ENCODE results near the gene ZFPM1. TPM values are rescaled to one million over a fixed set of nuclear protein-coding genes. Genes with fewer than 3 reads are reported as not detected.

Gene ZFPM1
- total and polyA plus RNA-seq, 2 of the 8 experiments (the other 6 are each of a cell fraction or from before 2014, with no cell fraction given): 0.74 to 4.8 TPM

DNA sequence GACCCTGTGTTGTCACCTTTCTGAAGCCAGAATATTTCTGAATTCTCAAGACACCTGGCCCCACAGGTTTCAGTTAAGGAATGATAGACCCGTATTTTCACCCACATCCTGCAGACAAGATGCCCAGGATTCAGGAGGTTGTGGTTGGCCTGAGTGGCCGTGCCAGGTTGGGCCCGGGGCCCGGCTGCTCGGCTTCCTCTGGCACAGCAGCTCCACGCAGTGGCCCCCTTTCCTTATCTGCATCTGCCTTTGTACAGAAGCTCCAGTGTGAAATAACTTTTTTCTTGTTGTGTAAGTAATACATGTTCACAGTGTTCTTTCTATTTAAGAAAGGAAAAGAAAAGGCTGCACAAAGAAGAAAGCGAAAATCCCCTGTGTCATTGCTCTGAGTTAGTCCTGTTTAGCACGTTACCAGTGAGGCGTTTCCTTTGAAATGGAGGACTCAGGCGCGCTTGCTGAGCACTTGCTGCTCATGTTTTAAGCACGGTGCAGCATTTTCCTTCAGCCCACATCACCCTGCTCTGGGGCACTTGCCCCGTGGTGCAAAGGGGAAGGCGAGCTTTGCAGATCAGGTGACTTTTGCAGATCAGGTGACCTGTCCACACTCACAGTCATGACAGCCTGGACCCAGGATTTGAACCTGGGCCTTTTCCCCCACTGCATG, 130.0 kb downstream of the ZFPM1 start:
- Histone ChIP-seq H3K14ac (ENCODE audit: insufficient read length) (no peak overlapping the region), H3K23ac (ENCODE audit: insufficient read length) (no peak overlapping the region), H2BK5ac (ENCODE audit: low read depth, low read length) (no peak overlapping the region), H4K5ac (ENCODE audit: insufficient read length, low read depth, low read length) (no peak overlapping the region), H3K4ac (replicated peaks; ENCODE audit: insufficient read length, low read depth, low read length) (no peak overlapping the region), H3K4me2 (ENCODE audit: insufficient read depth in 1 of 2, low read depth in 2 of 2, low read length in 2 of 2) (no peak overlapping the region), H3K18ac (ENCODE audit: extremely low read depth, low read length) (no peak overlapping the region), H4K8ac (ENCODE audit: extremely low read depth, insufficient read depth, low read length) (no peak overlapping the region), H3K27ac (ENCODE audit: low read depth, low read length) (no peak overlapping the region), H4K20me1 (replicated peaks in 1 of 2; ENCODE audit: control insufficient read depth in 1 of 2, insufficient read depth in 2 of 2, low read length in 2 of 2) (peaks cover 31 to 38% of the 10 kb centered on the region in 2 experiments), H2BK15ac (ENCODE audit: low read length) (no peak overlapping the region), H3K36me3 (ENCODE audit: control insufficient read depth in 2 of 4, insufficient read depth in 4 of 4, low read length in 3 of 4) (peaks cover 13 to 26% (median 19%) of the 10 kb centered on the region in 4 experiments), H3K79me1 (ENCODE audit: low read depth, low read length) (peaks cover 14% of the 10 kb centered on the region; the same call in 1 of the 2 replicates), H3K23me2 (ENCODE audit: low read depth, low read length) (no peaks in the 10 kb centered on the region), H3K79me2 (ENCODE audit: control insufficient read depth in 1 of 2, insufficient read depth in 2 of 2, low read length in 2 of 2) (peaks cover 5 to 78% of the 10 kb centered on the region in 2 experiments; a peak in 3 of 4 replicates), H2BK120ac (replicated peaks; ENCODE audit: low read depth, low read length) (no peak overlapping the region), H3K27me3 (replicated peaks in 1 of 4; ENCODE audit: control insufficient read depth in 3 of 4, extremely low read depth in 1 of 4, insufficient read depth in 3 of 4, low read length in 3 of 4) (no peaks in the 10 kb centered on the region), H2AFZ (ENCODE audit: low read length) (no peak overlapping the region), H2BK20ac (ENCODE audit: low read length) (no peak overlapping the region), H3K4me3 (ENCODE audit: extremely low read depth in 1 of 4, insufficient read depth in 2 of 4, low read depth in 3 of 4, low read length in 4 of 4) (no peak overlapping the region), H3K56ac (replicated peaks; ENCODE audit: insufficient read length, low read depth, low read length) (no peak overlapping the region), H4K91ac (replicated peaks; ENCODE audit: insufficient read length, low read length) (no peak overlapping the region), H3K4me1 (replicated peaks in 1 of 4; ENCODE audit: control insufficient read depth in 3 of 4, insufficient read depth in 4 of 4, low read length in 3 of 4) (no peaks in the 10 kb centered on the region), H3K9me3 (ENCODE audit: insufficient read depth in 2 of 2, low read depth in 1 of 2, low read length in 1 of 2) (no peaks in the 10 kb centered on the region), H3K9ac (replicated peaks in 1 of 4; ENCODE audit: extremely low read depth in 1 of 4, low read depth in 3 of 4, low read length in 3 of 4) (no peak overlapping the region), H2AK5ac (ENCODE audit: low read depth, low read length) (no peak overlapping the region), H2BK12ac (ENCODE audit: low read depth, low read length) (no peak overlapping the region)
- 89% methylated on average over 14 of the region's 14 CpGs; no CpG with 5 or more reads in 1 of the 2 experiments for WGBS, 2 experiments (ENCODE audit: extremely low coverage in 1 of 2, insufficient coverage in 1 of 2, insufficient read length in 1 of 2, insufficient replicate concordance in 2 of 2, low coverage in 1 of 2, low lambda C conversion rate in 2 of 2, missing lambda C conversion rate in 1 of 2)
- no peak for FAIRE-seq
- no peak for TF ChIP-seq MAFK (IDR thresholded peaks at IDR 0.05; ENCODE audit: low read depth, low read length)
- no peak for TF ChIP-seq RNF2 (IDR thresholded peaks at IDR 0.05; ENCODE audit: borderline replicate concordance, low read depth, low read length, missing control alignments, poor library complexity, severe bottlenecking)
- no peak for TF ChIP-seq POU5F1 (IDR thresholded peaks at IDR 0.05; ENCODE audit: low read depth, low read length)
- TF ChIP-seq CHD1 (IDR thresholded peaks at IDR 0.05; ENCODE audit: low read depth, low read length): no peak
- no peak for TF ChIP-seq BACH1 (IDR thresholded peaks at IDR 0.05; ENCODE audit: low read length)
- TF ChIP-seq, protein P1, sequence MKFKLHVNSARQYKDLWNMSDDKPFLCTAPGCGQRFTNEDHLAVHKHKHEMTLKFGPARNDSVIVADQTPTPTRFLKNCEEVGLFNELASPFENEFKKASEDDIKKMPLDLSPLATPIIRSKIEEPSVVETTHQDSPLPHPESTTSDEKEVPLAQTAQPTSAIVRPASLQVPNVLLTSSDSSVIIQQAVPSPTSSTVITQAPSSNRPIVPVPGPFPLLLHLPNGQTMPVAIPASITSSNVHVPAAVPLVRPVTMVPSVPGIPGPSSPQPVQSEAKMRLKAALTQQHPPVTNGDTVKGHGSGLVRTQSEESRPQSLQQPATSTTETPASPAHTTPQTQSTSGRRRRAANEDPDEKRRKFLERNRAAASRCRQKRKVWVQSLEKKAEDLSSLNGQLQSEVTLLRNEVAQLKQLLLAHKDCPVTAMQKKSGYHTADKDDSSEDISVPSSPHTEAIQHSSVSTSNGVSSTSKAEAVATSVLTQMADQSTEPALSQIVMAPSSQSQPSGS (IDR thresholded peaks at IDR 0.05; ENCODE audit: low read length): no peak
- no peak for TF ChIP-seq KDM1A (IDR thresholded peaks at IDR 0.05; ENCODE audit: borderline replicate concordance, low read length)
- TF ChIP-seq PHF8 (conservative IDR thresholded peaks at IDR 0.05; ENCODE audit: low read depth, low read length): no peak
- no peak for TF ChIP-seq SP1 (IDR thresholded peaks at IDR 0.05; ENCODE audit: low read depth, low read length)
- no peak for TF ChIP-seq TAF1 (IDR thresholded peaks at IDR 0.05; ENCODE audit: low read depth, low read length)
- TF ChIP-seq NRF1 (IDR thresholded peaks at IDR 0.05; ENCODE audit: low read depth, low read length): no peak
- DNase-seq (ENCODE audit: low read depth in 1 of 2, low spot score in 2 of 2): no peak
- ChIA-PET POLR2A (ENCODE audit: partially characterized antibody) (interaction anchor here (1.5 kb wide), 1 partner anchor 13 kb away, joined by 3 read pairs; the partner anchor contains the start of gene ZC3H18), CTCF (ENCODE audit: partially characterized antibody) (interaction anchor here (1.2 kb wide), 1 partner anchor 115 kb away, joined by 3 read pairs; no protein-coding TSS in a partner anchor)
